ENCODE measurements around the gene PRDM4.
A peak's percentile ranks its signal among the peaks of the same experiment; 100 is the strongest.

PRDM4 gene

GRCh38 chr12:107685360-107686248 lies 75.3 kb downstream of the PRDM4 start, which contains the start of gene PWP1 (continued):
- peak; percentile 16; the same call in 1 of the 2 replicates for TF ChIP-seq ZBTB11 (tag by site-specific recombination; conservative IDR thresholded peaks at IDR 0.05; ENCODE audit: low read depth)
- TF ChIP-seq ZBTB20 (tag by site-specific recombination; IDR thresholded peaks at IDR 0.05) = peak; percentile 69
- TF ChIP-seq ZNF266 (tag by site-specific recombination; IDR thresholded peaks at IDR 0.05; ENCODE audit: low read depth) = no peak
- peak; percentile 82 for TF ChIP-seq SP3 (tag by site-specific recombination; IDR thresholded peaks at IDR 0.05)
- TF ChIP-seq ZFHX2 (tag by site-specific recombination; conservative IDR thresholded peaks at IDR 0.05) = 0 out of 2 replicates have a peak, but pooled peaks have one; percentile 5
- TF ChIP-seq ZBTB48 (tag by site-specific recombination; IDR thresholded peaks at IDR 0.05) = peak; percentile 99
- TF ChIP-seq OSR2 (tag by site-specific recombination; IDR thresholded peaks at IDR 0.05) = 0 out of 2 replicates have a peak, but pooled peaks have one; percentile 16
- TF ChIP-seq ZNF169 (tag by site-specific recombination; IDR thresholded peaks at IDR 0.05) = no peak
- no peak for TF ChIP-seq ZNF571 (tag by site-specific recombination; IDR thresholded peaks at IDR 0.05)
- TF ChIP-seq, protein P1, sequence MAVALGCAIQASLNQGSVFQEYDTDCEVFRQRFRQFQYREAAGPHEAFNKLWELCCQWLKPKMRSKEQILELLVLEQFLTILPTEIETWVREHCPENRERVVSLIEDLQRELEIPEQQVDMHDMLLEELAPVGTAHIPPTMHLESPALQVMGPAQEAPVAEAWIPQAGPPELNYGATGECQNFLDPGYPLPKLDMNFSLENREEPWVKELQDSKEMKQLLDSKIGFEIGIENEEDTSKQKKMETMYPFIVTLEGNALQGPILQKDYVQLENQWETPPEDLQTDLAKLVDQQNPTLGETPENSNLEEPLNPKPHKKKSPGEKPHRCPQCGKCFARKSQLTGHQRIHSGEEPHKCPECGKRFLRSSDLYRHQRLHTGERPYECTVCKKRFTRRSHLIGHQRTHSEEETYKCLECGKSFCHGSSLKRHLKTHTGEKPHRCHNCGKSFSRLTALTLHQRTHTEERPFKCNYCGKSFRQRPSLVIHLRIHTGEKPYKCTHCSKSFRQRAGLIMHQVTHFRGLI (tag by site-specific recombination; IDR thresholded peaks at IDR 0.05) = peak; percentile 69; the same call in 1 of the 2 replicates
- peak; percentile 97 for TF ChIP-seq ZBTB17 (tag by site-specific recombination; IDR thresholded peaks at IDR 0.05)
- no peak for TF ChIP-seq ZNF473 (tag by site-specific recombination; IDR thresholded peaks at IDR 0.05)
- TF ChIP-seq SP7 (tag by site-specific recombination; IDR thresholded peaks at IDR 0.05) = peak; percentile 54; the same call in 1 of the 2 replicates
- TF ChIP-seq ZNF555 (tag by site-specific recombination; conservative IDR thresholded peaks at IDR 0.05) = no peak
- TF ChIP-seq REST (tag by site-specific recombination; IDR thresholded peaks at IDR 0.05) = 0 out of 2 replicates have a peak, but pooled peaks have one; percentile 14
- peak; percentile 91 for TF ChIP-seq YY1 (tag by site-specific recombination; IDR thresholded peaks at IDR 0.05)
- peak; percentile 78 for TF ChIP-seq KLF8 (tag by site-specific recombination; IDR thresholded peaks at IDR 0.05)
- TF ChIP-seq, protein P2, sequence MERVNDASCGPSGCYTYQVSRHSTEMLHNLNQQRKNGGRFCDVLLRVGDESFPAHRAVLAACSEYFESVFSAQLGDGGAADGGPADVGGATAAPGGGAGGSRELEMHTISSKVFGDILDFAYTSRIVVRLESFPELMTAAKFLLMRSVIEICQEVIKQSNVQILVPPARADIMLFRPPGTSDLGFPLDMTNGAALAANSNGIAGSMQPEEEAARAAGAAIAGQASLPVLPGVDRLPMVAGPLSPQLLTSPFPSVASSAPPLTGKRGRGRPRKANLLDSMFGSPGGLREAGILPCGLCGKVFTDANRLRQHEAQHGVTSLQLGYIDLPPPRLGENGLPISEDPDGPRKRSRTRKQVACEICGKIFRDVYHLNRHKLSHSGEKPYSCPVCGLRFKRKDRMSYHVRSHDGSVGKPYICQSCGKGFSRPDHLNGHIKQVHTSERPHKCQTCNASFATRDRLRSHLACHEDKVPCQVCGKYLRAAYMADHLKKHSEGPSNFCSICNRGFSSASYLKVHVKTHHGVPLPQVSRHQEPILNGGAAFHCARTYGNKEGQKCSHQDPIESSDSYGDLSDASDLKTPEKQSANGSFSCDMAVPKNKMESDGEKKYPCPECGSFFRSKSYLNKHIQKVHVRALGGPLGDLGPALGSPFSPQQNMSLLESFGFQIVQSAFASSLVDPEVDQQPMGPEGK (tag by site-specific recombination; IDR thresholded peaks at IDR 0.05) = peak; percentile 34
- peak; percentile 27; the same call in 1 of the 2 replicates for TF ChIP-seq ZNF76 (tag by site-specific recombination; IDR thresholded peaks at IDR 0.05; ENCODE audit: borderline replicate concordance, low read depth)
- TF ChIP-seq PRDM6 (tag by site-specific recombination; IDR thresholded peaks at IDR 0.05) = no peak
- TF ChIP-seq GLIS2 (tag by site-specific recombination; IDR thresholded peaks at IDR 0.05) = peak; percentile 71
- no peak for TF ChIP-seq ZNF677 (tag by site-specific recombination; IDR thresholded peaks at IDR 0.05)
- no peak for TF ChIP-seq ZNF549 (tag by site-specific recombination; IDR thresholded peaks at IDR 0.05)
- TF ChIP-seq ZNF112 (tag by site-specific recombination; IDR thresholded peaks at IDR 0.05) = no peak
- peak; percentile 63; the same call in 1 of the 2 replicates for TF ChIP-seq ZBTB8A (tag by site-specific recombination; IDR thresholded peaks at IDR 0.05)

Measured in HEK293 (cell line).